ENCODE measurements around the gene ST3GAL6. TPM values are rescaled to one million over a fixed set of nuclear protein-coding genes. Genes with fewer than 3 reads are reported as not detected.

The ST3GAL6 gene
- total RNA-seq, 4 donors from 2014 or later: 7.4 to 15.0 (median 11.3) TPM

- no peaks in the 10 kb centered on the region for H3K27me3 ChIP-seq
- H3K9me3 ChIP-seq: no peaks in the 10 kb centered on the region
- peaks cover 2 to 35% of the 10 kb centered on the region in 2 donors for H3K36me3 ChIP-seq
- ATAC-seq (no peak), DNase-seq (no peak)
- H3K27ac ChIP-seq: no peak overlapping the region
- no peak for TF ChIP-seq POLR2A (IDR thresholded peaks at IDR 0.05)
- no peak for TF ChIP-seq CTCF (IDR thresholded peaks at IDR 0.05 in 4 of 5, conservative IDR thresholded peaks at IDR 0.05 in 1 of 5)
- in situ Hi-C loops (cut with MboI; ENCODE audit: low sequenced_read_pairs in 4 of 4) (loop anchor here in 2 of 4 donors (25.0 kb wide), 3 partner anchors 355 to 955 kb away; partner anchors contain the start of gene GABRR3 (in 1 of the 2)), intact Hi-C loops (cut with DNase I; ENCODE audit: low total_unique reads) (no loop called here)
- H3K4me1 ChIP-seq: no peaks in the 10 kb centered on the region
- H3K4me3 ChIP-seq: no peak overlapping the region
Observed at GRCh38 chr3:98807561-98807960, 44.4 kb downstream of the ST3GAL6 start.

GRCh38 chr3:98808071-98808470, 44.9 kb downstream of the ST3GAL6 start:
- Histone ChIP-seq H3K27me3 (no peaks in the 10 kb centered on the region), H3K4me1 (no peaks in the 10 kb centered on the region), H3K27ac (no peak overlapping the region), H3K9me3 (no peaks in the 10 kb centered on the region), H3K36me3 (peaks cover 2 to 35% of the 10 kb centered on the region in 2 donors), H3K4me3 (no peak overlapping the region)
- ATAC-seq (no peak), DNase-seq (no peak)
- in situ Hi-C loops (cut with MboI; ENCODE audit: low sequenced_read_pairs in 4 of 4) (loop anchor here in 2 of 4 donors (25.0 kb wide), 3 partner anchors 354 to 954 kb away; partner anchors contain the start of gene GABRR3 (in 1 of the 2)), intact Hi-C loops (cut with DNase I; ENCODE audit: low total_unique reads) (no loop called here)
- TF ChIP-seq POLR2A (IDR thresholded peaks at IDR 0.05): no peak
- TF ChIP-seq CTCF (IDR thresholded peaks at IDR 0.05 in 4 of 5, conservative IDR thresholded peaks at IDR 0.05 in 1 of 5): no peak

GRCh38 chr3:98809557-98809956, 46.4 kb downstream of the ST3GAL6 start:
- no peak overlapping the region for H3K27ac ChIP-seq
- no peak for ATAC-seq
- in situ Hi-C loops (cut with MboI; ENCODE audit: low sequenced_read_pairs in 4 of 4) (loop anchor here in 2 of 4 donors (25.0 kb wide), 3 partner anchors 353 to 953 kb away; partner anchors contain the start of gene GABRR3 (in 1 of the 2)), intact Hi-C loops (cut with DNase I; ENCODE audit: low total_unique reads) (no loop called here)
- no peak for TF ChIP-seq CTCF (IDR thresholded peaks at IDR 0.05 in 4 of 5, conservative IDR thresholded peaks at IDR 0.05 in 1 of 5)
- TF ChIP-seq POLR2A (IDR thresholded peaks at IDR 0.05): no peak
- no peak for DNase-seq
- H3K36me3 ChIP-seq: peaks cover 2 to 35% of the 10 kb centered on the region in 2 donors
- H3K4me3 ChIP-seq: no peak overlapping the region
- no peaks in the 10 kb centered on the region for H3K4me1 ChIP-seq
- H3K27me3 ChIP-seq: no peaks in the 10 kb centered on the region
- H3K9me3 ChIP-seq: no peaks in the 10 kb centered on the region

- no peak overlapping the region for H3K4me3 ChIP-seq
- in situ Hi-C loops (cut with MboI; ENCODE audit: low sequenced_read_pairs in 4 of 4): loop anchor here (5.0 to 25.0 kb wide), 6 partner anchors 184 to 951 kb away; partner anchors contain the start of gene GABRR3 (in 1 of the 4)
- intact Hi-C loops (cut with DNase I; ENCODE audit: low total_unique reads): no loop called here
- H3K36me3 ChIP-seq: peaks cover 2 to 21% of the 10 kb centered on the region in 2 donors
- TF ChIP-seq CTCF (IDR thresholded peaks at IDR 0.05 in 4 of 5, conservative IDR thresholded peaks at IDR 0.05 in 1 of 5) (no peak), POLR2A (IDR thresholded peaks at IDR 0.05) (no peak)
- ATAC-seq (no peak), DNase-seq (no peak)
- H3K4me1 ChIP-seq: no peaks in the 10 kb centered on the region
- H3K27me3 ChIP-seq: no peaks in the 10 kb centered on the region
- no peaks in the 10 kb centered on the region for H3K9me3 ChIP-seq
- no peak overlapping the region for H3K27ac ChIP-seq
Observed at GRCh38 chr3:98811048-98811447, 47.9 kb downstream of the ST3GAL6 start.

Data from gastrocnemius medialis (tissue), 4 donors.